Measurements from ENCODE around the gene SCG5. TPM values are rescaled to one million over a fixed set of nuclear protein-coding genes. Genes with fewer than 3 reads are reported as not detected.
"Not testable (repeated sequence)": the region's sequence is repeated elsewhere in the genome, so short reads cannot be mapped to it uniquely, and the experiment has no call there.

Gene SCG5, protein sequence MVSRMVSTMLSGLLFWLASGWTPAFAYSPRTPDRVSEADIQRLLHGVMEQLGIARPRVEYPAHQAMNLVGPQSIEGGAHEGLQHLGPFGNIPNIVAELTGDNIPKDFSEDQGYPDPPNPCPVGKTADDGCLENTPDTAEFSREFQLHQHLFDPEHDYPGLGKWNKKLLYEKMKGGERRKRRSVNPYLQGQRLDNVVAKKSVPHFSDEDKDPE
- polyA plus RNA-seq (2011; rRNA removed) (39.2 and 44.4 TPM in 2 replicates), polyA minus RNA-seq (2011; rRNA and poly(A)+ RNA removed) (7.2 and 11.0 TPM in 2 replicates)

DNA sequence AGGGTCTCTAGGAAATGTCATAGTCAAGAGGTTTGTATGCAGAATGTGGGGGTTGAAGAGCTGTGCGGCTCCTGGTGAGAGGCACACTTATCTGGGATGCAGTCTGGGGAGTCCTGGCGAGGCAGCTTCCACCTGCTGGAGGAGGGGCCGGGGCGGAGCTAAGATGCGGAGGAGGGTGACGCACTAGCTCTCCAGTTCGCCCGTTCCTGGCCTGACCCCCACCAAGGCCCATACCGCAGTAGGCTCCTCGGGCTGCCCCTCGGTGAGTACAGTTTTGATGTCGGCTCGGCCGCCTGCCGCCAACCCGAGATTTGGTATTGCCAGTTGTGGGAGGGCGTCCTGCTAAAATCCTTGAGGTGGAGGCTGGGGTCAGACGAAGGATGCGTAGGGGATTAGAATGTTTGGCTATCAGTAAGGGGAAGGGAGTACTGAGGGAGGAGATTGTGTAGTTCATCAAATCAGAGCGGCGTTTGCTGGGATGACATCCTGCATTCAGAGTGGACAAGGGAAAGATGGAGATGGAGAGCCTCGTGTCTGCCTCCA is at the start of gene SCG5:
Gene SCG5 (plus strand): TSS at position 194 of the 543 bp plus-strand sequence. CDS start 1,883 bp downstream, outside the sequence.
- no peak within 1 kb of the TSS for H3K27ac ChIP-seq (ENCODE audit: low read depth, low read length)
- TF ChIP-seq, protein P1, sequence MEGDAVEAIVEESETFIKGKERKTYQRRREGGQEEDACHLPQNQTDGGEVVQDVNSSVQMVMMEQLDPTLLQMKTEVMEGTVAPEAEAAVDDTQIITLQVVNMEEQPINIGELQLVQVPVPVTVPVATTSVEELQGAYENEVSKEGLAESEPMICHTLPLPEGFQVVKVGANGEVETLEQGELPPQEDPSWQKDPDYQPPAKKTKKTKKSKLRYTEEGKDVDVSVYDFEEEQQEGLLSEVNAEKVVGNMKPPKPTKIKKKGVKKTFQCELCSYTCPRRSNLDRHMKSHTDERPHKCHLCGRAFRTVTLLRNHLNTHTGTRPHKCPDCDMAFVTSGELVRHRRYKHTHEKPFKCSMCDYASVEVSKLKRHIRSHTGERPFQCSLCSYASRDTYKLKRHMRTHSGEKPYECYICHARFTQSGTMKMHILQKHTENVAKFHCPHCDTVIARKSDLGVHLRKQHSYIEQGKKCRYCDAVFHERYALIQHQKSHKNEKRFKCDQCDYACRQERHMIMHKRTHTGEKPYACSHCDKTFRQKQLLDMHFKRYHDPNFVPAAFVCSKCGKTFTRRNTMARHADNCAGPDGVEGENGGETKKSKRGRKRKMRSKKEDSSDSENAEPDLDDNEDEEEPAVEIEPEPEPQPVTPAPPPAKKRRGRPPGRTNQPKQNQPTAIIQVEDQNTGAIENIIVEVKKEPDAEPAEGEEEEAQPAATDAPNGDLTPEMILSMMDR (IDR thresholded peaks at IDR 0.05; ENCODE audit: low read depth, low read length) = no peak
- no peaks in the 10 kb centered on the region for H3K27me3 ChIP-seq (ENCODE audit: control insufficient read depth, insufficient read depth, low read length)
- DNase-seq (ENCODE audit: low read depth, low spot score) = no peak
- no peaks in the 10 kb centered on the region for H3K9me3 ChIP-seq (ENCODE audit: control insufficient read depth, insufficient read depth, low read length)
- CTCF ChIA-PET = interaction anchor here (3.5 to 5.0 kb wide), 2 partner anchors 9 to 21 kb away, joined by 24 to 30 read pairs; no protein-coding TSS in a partner anchor
- POLR2A ChIA-PET = interaction anchor here (0.6 kb wide), 1 partner anchor 21 kb away, joined by 3 read pairs; no protein-coding TSS in a partner anchor
- H3K4me3 ChIP-seq (ENCODE audit: low read depth, low read length) = peak within 1 kb of the TSS; percentile 50

DNA sequence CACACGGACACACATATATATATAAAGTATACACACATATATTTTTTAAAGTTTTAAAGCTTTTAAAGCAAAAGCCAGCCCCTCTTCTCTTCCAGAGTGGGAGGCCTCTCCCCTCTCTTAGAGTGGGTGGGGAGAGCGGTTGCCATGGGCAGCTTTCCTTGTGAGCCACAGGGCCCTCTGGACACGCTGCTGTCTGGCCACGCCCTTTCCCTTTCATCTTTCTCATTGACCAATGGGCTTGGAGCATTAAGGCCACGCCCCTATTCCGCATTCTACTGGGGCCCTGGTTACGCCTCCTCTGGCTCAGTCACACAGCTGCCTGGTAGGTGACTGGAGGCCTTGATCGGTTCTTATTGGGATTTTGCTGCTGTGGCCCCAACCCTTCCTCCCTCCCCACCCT is 48.4 kb upstream of the SCG5 start, which contains the start of gene GOLGA8N:
Gene GOLGA8N (plus strand): TSS at position 306 of the 400 bp plus-strand sequence.
- DNase-seq (ENCODE audit: low read depth, low spot score); POLR2A ChIA-PET; H3K27me3 ChIP-seq (ENCODE audit: control insufficient read depth, insufficient read depth, low read length); H3K4me3 ChIP-seq (ENCODE audit: low read depth, low read length); CTCF ChIA-PET; H3K9me3 ChIP-seq (ENCODE audit: control insufficient read depth, insufficient read depth, low read length); H3K27ac ChIP-seq (ENCODE audit: low read depth, low read length): not testable (repeated sequence)

DNA sequence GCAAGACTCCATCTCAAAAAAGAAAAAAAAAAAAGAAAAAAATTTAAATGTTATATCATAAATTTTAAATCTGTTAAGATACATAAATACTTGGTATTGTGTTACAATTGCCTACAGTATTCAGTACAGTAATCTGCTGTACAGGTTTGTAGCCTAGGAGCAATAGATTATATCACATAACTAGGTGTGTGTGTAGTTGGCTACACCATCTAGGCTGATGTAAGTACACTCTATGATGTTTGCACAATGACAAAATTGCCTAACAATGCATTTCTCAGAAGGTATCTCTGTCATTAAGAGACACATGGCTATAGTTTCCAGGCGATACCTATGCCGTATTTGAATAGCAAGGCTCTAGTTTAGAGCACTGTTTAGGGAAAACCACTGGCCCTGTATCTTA is 32.0 kb upstream of the SCG5 start:
- H3K4me3 ChIP-seq (ENCODE audit: low read depth, low read length); CTCF ChIA-PET; H3K27ac ChIP-seq (ENCODE audit: low read depth, low read length); H3K9me3 ChIP-seq (ENCODE audit: control insufficient read depth, insufficient read depth, low read length); H3K27me3 ChIP-seq (ENCODE audit: control insufficient read depth, insufficient read depth, low read length); POLR2A ChIA-PET; DNase-seq (ENCODE audit: low read depth, low spot score): not testable (repeated sequence)

DNA sequence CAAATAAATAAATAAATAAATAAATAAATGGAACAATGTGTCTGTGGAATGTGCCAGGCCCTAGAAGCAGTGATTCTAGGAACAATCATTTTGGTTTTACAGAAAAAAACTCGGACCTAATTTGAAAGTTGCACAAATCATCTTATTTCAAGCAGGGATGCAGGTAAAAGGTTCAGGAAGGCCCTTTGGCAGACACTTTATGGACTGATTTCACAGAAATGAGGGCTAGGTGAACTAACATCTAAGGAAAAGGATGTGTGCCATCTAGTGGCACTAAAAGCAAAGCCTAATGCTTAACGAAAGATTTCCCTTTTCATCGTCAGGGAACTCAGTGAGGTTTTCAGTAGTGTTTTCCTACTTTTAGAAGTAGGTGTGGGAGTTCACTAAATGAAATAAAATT is 30.8 kb upstream of the SCG5 start:
- DNase-seq (ENCODE audit: low read depth, low spot score); H3K4me3 ChIP-seq (ENCODE audit: low read depth, low read length); H3K27ac ChIP-seq (ENCODE audit: low read depth, low read length); POLR2A ChIA-PET; CTCF ChIA-PET; H3K9me3 ChIP-seq (ENCODE audit: control insufficient read depth, insufficient read depth, low read length); H3K27me3 ChIP-seq (ENCODE audit: control insufficient read depth, insufficient read depth, low read length): not testable (repeated sequence)
- TF ChIP-seq, protein P1 (IDR thresholded peaks at IDR 0.05; ENCODE audit: low read depth, low read length) = peak; percentile 8; the same call in 1 of the 2 replicates

DNA sequence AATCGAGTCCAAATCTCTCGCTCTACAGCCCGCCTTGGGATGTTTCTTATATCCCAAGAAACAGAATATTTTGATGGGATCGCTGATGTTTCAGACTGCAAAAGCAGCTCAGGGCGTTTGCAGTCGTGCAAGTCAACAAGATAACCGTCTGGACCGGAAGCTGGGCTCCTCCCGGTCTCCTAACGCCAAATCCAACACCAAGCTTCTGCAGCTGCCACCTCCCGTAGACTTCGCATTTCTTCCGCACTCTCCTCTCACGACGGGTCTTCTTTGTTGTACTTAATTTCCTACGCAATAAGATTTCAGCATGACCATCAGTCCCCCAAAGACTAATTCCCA is 26.8 kb upstream of the SCG5 start:
- H3K9me3 ChIP-seq (ENCODE audit: control insufficient read depth, insufficient read depth, low read length); POLR2A ChIA-PET; DNase-seq (ENCODE audit: low read depth, low spot score); CTCF ChIA-PET; H3K27me3 ChIP-seq (ENCODE audit: control insufficient read depth, insufficient read depth, low read length): not testable (repeated sequence)
- H3K4me3 ChIP-seq (ENCODE audit: low read depth, low read length) = peak overlapping the region; percentile 73
- H3K27ac ChIP-seq (ENCODE audit: low read depth, low read length) = peak overlapping the region; percentile 61

DNA sequence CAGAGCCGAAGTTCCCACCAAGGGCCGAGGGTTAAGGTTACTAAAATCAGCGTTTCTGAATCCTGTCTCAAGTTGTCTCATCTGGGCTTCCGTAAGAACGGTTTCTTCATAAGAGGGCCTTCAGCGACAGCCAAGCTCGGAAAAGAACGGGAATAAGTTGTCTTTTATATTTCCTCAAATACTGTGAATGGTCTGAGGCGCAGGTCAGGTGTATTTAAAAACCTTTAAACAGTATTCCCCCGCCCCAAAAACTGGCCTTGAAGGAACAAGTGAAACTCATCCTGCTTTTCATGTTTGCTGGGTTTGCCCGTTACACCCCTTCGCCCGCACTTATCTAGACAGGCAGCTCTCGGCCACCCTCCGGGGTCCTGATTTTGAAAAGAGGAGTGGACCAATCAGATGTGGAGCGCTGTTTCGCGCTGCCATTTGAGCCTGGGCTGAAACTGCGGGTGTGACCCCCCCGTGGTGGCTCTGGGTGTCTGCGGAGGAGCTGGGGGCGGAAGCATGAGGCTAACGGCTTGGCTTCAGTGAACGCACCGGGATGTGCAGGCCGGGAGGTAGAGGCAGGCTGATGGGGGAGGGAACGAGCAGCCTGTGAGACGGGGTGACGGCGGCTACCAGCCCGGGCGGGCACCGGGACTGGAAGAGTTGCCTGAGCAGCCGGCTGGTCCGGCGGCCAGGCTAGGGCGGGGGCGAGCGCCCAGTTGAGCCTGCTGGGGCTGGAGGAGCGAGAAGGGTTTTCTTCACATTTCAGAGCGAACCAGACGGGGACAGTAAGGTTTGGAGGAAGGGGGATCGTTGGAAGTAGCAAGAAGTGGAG is 26.2 kb upstream of the SCG5 start, which contains the start of gene ARHGAP11A:
Gene ARHGAP11A (plus strand): TSS at position 454 of the 820 bp plus-strand sequence. CDS start 708 bp downstream, outside the sequence.
- Histone ChIP-seq H3K4me3 (ENCODE audit: low read depth, low read length) (peak within 1 kb of the TSS; percentile 73), H3K27ac (ENCODE audit: low read depth, low read length) (peak within 1 kb of the TSS; percentile 61)
- H3K27me3 ChIP-seq (ENCODE audit: control insufficient read depth, insufficient read depth, low read length); POLR2A ChIA-PET; CTCF ChIA-PET; H3K9me3 ChIP-seq (ENCODE audit: control insufficient read depth, insufficient read depth, low read length): not testable (repeated sequence)
- peak; percentile 79 for DNase-seq (ENCODE audit: low read depth, low spot score)

DNA sequence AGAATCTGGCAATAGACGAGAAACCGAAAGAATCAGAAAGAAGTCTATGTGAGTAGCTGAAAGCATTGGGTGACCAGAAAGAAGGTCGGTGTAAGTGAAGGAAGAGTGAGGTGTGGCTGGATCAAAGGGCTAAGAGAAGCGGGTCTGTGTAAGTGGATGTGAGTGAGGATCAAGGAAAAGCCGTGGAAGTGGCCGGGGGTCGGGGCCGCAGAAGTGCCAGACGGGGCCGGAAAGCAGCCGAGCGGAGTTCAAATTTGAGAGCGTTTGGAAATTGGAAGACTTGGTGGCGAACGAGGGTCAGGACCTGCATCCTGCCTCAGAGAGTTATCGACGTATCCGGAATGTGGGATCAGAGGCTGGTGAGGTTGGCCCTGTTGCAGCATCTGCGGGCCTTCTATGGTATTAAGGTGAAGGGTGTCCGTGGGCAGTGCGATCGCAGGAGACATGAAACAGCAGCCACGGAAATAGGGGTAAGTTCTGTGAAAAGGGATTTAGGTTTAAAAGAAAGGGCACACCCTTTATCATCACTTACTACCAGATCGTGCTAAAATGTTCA is 25.6 kb upstream of the SCG5 start:
- POLR2A ChIA-PET; H3K27me3 ChIP-seq (ENCODE audit: control insufficient read depth, insufficient read depth, low read length); H3K9me3 ChIP-seq (ENCODE audit: control insufficient read depth, insufficient read depth, low read length); H3K27ac ChIP-seq (ENCODE audit: low read depth, low read length); DNase-seq (ENCODE audit: low read depth, low spot score); CTCF ChIA-PET: not testable (repeated sequence)
- H3K4me3 ChIP-seq (ENCODE audit: low read depth, low read length) = peak overlapping the region; percentile 73

Measured in AG04450 (cell line).